Activated T-helper 1 cell treated with Interleukin-2 at 50 U/mL for 16 hours (primary cell): Measurements from ENCODE around the gene PRKCZ.
"Not testable (repeated sequence)": the region's sequence is repeated elsewhere in the genome, so short reads cannot be mapped to it uniquely, and the experiment has no call there.

Source experiments
- DNase-seq: peaks from one replicate; pipeline ENCODE4 v3.0.0-alpha.2; 2020; ENCODE audit warnings: low read depth

PRKCZ gene

GRCh38 chr1:2084306-2084705 is 34.1 kb downstream of the PRKCZ start:
- DNase-seq: no peak

- DNase-seq: no peak
Measured at GRCh38 chr1:2085080-2085479, 34.9 kb downstream of the PRKCZ start.

GRCh38 chr1:2086446-2087078 is 36.4 kb downstream of the PRKCZ start:
- no peak for DNase-seq

DNA sequence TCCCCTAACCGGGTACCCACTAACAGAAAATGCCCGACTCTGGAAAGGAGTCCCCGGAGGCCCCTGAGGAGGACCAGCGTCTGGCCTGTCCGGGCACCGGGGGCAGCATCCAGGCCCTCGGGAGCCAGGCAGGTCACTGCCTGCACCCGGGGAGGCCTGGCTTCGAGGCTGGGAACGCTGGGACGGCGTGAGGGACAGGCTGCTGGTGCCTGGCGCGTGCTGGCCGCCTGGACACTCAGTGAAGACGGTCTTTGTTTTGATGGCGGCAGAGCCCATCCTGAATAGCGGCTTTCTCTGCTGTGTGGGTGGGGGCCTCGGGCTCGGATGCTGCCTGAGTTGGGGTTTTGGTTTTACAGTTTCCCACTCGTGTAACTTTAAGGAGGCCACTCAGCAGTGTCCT is 37.6 kb downstream of the PRKCZ start:
- DNase-seq: no peak

DNA sequence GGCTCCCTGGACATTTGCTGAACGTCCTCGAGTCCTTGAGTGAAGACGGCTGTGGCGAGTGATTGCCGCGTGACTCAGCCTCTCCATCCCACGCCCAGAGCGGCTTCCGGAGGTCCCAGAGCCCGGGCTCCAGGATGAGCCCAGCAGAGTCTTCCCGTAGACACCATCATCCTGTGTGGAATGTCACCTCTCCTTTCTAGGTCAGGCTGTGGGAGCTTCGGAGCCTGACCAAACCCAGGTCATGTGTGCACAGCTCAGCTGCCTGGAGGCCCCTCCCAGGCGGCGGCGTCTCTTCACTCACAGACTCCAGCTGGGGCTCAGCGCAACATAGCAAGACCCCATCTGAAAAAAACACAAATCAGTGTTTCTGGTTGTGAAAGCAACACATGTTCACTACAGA is 38.2 kb downstream of the PRKCZ start:
- no peak for DNase-seq

GRCh38 chr1:2089051-2089450 is 38.8 kb downstream of the PRKCZ start:
- DNase-seq: no peak

GRCh38 chr1:2090216-2090890 is 40.1 kb downstream of the PRKCZ start:
- DNase-seq: no peak

- peak; percentile 13 for DNase-seq
Measured at GRCh38 chr1:2091611-2092604, 41.7 kb downstream of the PRKCZ start.

GRCh38 chr1:2093055-2093454 is 42.8 kb downstream of the PRKCZ start:
- no peak for DNase-seq

- DNase-seq: no peak
Measured at GRCh38 chr1:2093636-2094035, 43.4 kb downstream of the PRKCZ start.

DNA sequence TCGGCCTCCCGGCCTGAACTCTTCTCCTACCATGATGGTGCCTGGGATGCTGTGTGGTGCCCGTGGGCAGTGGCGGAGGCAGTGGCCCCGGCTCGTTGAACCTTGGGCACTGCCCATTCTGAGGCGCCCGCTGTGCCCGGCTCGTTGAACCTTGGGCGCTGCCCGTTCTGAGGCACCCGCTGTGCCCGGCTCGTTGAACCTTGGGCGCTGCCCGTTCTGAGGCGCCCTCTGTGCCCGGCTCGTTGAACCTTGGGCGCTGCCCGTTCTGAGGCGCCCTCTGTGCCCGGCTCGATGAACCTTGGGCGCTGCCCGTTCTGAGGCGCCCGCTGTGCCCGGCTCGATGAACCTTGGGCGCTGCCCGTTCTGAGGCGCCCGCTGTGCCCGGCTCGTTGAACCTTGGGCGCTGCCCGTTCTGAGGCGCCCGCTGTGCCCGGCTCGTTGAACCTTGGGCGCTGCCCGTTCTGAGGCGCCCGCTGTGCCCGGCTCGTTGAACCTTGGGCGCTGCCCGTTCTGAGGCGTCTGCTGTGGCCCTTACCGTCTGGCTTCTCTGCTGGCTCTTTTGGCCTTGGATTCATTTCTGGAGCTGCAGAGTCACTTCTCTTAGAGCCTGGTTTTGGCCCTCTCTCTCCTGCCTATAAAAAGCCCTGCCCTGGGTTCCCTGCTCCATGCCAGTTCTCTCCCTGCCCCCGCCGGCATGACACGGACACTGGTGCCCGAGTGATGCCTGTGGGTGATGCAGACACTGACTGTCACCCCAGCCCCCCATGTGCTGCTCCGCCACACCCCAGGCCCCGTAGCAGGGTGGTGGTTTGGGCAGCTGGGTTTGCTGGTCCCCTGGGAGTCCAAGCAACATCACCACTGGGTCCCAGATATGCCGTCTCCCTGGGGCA is 44.3 kb downstream of the PRKCZ start:
- not testable (repeated sequence) for DNase-seq

- no peak for DNase-seq
Measured at GRCh38 chr1:2095394-2095793, 45.2 kb downstream of the PRKCZ start.

GRCh38 chr1:2095981-2096736 is 45.9 kb downstream of the PRKCZ start:
- DNase-seq: no peak

GRCh38 chr1:2097386-2098300 is 47.4 kb downstream of the PRKCZ start:
- no peak for DNase-seq

DNA sequence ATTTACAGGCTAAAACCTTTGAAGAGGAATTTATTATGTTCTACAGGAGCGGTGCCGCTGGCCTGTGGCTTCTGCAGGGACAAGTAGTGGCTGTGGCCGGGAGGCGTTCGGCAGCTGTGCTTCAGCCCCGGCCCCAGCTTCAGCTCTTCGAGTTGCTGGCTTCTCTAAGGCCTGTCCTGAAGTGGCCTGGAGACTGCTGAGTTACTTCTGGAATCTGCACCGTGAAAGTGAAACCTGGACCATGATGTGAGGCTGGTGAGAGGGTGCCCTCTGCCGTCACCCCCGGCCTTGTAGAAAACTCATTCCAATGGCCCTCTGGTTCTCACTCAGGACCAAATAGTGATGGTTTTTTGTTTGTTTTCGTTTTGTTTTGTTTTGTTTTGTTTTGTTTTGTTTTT is 48.1 kb downstream of the PRKCZ start:
- no peak for DNase-seq

DNA sequence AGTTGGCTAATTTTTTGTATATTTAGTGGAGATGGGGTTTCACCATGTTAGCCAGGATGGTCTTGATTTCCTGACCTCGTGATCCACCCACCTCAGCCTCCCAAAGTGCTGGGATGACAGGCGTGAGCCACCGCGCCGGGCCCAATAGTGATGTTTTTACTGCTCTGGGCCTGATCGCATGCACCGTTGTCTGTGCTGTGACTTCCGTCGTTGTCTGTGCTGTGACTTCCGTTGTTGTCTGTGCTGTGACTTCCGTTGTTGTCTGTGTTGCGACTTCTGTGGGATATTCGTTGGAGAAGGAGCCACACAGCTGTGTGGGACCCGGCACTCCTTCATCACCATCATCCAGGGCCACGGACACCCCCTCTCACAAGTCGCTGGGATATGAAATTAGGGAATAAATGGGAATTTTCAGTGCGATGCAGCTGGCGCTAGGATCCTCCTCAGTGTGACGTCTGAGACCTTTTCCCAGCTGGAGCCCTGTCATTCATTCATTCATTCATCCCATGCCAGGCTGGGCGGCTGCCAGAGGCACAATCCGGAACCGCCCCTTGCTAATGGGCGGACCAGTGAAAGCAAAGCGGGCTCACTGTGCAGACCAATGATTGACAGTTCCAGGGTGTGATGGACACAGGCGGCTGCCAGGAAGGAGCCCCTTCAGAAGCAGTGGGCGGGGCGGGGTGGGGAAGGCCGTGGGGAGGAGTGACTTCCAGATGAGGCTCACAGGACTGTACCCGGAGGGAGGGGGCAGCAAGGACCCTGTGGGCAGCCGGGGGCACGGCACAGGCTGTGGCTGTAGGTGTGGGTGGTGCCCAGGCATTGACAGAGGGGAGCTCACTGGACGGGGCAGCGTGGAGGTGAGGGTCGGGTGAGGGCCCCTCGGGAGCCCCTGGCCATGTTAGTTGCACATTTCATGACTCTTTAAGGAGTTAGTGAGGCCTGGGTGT is 48.9 kb downstream of the PRKCZ start:
- DNase-seq: no peak

GRCh38 chr1:2099886-2100779 is 49.9 kb downstream of the PRKCZ start:
- DNase-seq: no peak

GRCh38 chr1:2100780-2101108 is 50.5 kb downstream of the PRKCZ start:
- DNase-seq: no peak
